ENCODE measurements around the gene BCKDHA.
A peak's percentile ranks its signal among the peaks of the same experiment; 100 is the strongest.
"Not testable (repeated sequence)": the region's sequence is repeated elsewhere in the genome, so short reads cannot be mapped to it uniquely, and the experiment has no call there.

BCKDHA gene

DNA sequence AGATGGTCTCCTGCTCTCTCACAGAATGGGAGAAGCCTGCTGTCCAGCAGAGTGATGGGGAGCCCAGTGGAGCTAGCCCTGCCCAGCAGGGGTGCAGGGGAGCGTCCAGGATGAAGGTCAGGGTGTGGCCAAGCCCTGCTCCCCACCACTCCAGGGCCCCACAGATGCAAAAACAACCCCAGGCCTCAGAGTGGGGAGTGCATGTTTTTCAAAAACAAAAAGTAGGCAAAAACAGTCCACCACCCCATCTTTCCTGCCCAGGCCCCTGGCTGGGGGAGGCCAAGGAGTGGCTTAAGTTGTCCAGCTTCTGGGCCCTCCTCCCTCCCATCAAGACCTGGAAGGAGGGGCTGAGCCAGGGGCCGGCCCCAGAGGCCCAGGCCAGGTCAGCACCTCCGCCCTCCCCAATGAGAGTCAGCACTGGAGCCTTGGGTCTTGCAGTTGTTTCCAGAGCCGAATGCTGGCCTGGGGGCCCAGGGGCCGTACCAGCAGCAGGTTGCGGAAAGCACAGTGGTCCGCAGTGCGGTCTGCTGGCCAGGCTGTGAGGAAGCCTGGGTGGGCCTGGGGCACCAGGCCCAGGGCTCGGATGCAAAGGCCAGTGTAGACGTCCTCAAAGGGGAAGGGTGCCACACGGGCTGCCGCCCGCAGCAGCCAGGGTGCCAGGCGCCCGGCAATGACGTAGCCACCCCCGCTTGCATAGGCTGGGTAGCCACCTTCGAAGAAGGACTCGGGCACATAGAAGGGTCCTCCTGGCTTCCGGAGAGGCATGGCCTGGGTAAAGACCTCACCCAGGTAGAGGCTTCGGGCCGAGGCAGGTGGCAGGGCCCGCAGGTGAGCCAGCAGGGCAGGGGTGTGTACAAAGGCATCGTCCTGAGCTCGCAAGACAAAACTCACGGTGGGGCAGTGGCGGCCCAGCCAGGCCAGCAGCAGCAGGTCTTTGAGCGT, 27.8 kb downstream of the BCKDHA start:
- DNase-seq (ENCODE audit: low read depth in 2 of 2): no peak

DNA sequence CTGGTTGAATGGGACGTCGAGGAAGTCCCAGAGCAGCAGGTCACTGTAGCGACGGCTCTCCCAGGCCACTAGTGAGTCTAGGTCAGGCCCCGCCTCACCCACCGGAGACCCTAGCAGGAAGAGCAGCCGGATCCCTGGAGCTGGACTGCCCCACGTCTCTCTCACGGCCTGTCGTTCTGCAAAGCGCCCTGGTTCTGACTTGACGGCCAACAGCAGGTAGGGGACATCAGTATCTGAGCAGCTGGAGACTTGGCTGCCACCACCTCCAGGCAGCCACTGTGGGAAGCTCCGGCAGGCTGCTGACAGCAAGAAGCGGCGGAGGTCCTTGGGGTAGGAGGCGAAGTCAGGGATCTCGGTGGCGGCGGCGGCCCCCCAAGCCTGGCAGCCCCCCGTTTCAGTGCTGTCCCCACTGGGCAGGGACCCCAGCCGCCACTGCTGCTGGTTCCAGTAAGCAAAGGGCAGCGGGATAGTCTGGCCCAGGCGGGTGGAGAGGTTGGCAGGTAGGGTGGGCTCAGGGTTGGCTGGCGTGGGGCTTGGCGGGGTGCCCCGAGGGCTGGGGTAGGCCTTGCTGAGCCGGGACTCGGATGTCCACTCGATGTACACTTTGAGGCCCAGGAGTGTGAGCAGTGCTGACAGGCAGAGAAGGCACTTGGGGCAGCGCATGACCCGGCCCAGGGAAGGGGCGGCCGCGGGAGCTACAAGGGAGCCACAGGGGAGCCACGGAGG, 28.7 kb downstream of the BCKDHA start:
- no peak for DNase-seq (ENCODE audit: low read depth in 2 of 2)

DNA sequence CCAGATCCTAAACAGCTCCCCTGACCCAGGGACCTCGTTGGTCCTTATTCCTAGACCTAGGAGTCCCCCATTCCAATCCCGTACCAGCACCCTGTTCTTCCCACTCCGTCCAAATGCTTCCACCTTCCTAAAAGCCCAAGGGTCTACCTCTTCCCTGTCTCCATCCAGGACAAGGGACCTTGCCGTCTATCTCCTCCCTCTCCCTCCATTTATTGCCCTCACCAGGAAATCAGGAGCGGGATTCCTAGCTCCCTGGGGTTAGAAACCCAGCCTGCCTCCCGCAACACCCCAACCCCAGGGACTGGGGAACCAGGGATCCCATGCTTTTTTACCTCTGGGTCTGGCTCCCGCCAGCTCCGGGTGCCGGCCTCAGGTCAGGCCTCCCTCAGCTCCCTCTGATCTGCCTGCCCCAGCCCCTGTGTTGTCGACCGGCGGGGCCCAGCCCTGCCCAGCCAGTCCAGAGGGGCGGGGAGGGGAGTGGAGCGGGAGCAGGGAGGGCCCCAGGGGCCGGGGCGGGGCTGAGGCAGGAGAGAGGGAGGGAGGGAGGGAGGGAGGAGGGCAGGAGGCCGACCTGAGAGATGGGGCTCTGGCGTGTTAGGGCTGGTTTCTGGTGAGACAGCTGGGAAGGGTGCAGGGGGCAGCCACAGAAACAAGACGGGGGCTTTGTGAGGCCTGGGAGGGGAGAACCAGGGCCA, 29.5 kb downstream of the BCKDHA start, which contains the start of gene B3GNT8:
TSS of gene B3GNT8 (minus strand) at position 423 of the 695 bp plus-strand sequence. CDS start 596 bp downstream, outside the sequence.
- peak in 1 of 2 donors; percentile 31 for DNase-seq (ENCODE audit: low read depth in 2 of 2)

DNA sequence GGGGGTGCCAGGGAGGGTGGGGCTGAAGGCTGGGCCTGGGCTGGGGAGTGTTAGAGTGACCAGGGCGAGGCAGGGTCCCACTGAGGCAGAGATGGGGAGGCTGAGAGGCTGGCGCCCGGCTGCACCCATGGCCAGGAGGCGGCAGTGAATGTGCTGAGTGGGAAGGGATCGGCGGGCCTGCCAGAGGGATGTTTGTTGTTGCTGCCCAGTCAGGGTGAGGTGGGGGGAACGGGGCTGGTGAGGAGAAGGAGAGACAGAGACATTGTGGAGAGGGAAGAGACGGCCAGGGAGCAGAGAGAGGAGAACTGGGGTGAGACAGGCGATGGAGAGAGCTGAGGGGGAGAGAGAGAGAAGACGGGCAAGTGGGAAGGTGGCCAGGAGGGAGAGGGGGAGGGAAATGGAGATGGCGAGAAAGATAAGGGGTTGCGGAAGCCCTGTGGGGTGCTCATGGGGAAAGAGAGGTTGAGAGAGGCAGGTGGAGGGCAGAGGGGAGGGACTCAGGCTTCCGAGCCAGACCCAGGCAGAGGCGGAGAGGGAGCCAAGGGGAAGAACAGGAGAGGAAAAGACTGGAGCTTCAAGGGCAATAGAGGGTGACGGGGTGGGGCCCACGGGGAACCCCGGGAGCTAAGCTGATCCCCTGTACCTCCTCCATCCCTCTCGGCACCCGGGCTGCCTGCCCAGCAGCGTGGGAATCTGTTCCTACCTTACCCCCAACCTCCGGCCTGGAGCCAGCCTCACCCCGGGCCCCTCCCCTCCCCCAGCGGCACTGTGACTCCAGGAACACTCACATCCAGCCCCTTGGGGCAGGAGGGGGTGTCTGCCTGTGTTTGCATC, 30.2 kb downstream of the BCKDHA start:
- peak in 1 of 2 donors; percentile 20 for DNase-seq (ENCODE audit: low read depth in 2 of 2)

DNA sequence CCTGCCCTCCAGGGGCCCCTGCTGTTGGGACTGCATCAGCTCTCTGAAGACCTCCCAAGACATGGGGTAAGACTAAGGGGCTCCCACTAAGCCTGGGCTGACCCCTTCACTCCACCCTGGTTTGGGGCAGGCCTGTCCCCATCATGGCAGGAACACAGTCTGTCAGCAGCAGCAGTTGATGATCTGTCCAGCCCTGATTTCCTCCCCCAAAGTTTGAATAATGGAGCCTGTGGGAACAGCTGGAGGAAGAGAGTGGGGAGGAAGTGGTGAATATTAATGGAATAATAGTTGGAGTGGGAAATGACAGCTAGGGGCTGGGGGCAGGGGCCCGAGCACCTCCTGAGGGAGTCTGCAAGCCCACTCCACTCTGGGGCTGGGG, 30.9 kb downstream of the BCKDHA start:
- DNase-seq (ENCODE audit: low read depth in 2 of 2): no peak

DNA sequence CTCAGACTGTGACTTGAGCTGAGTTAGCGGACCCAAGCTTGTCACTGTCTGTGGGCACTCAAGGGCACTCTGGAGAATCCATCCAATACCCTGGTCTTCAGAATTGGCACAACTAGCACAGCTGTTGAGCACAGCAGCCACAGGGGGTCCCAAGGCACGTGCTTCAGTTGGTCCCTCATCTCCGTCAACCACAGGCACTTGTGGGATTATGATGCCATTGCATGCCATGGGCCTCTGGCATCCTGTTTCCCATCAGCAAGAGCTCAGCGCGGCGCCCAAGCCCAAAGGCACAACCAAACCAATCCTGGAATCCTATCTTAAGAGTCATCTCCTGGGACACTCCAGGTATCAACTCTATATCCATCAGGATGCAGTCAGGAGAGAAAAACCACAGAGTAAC, 33.3 kb downstream of the BCKDHA start:
- no peak for DNase-seq (ENCODE audit: low read depth in 2 of 2)

DNA sequence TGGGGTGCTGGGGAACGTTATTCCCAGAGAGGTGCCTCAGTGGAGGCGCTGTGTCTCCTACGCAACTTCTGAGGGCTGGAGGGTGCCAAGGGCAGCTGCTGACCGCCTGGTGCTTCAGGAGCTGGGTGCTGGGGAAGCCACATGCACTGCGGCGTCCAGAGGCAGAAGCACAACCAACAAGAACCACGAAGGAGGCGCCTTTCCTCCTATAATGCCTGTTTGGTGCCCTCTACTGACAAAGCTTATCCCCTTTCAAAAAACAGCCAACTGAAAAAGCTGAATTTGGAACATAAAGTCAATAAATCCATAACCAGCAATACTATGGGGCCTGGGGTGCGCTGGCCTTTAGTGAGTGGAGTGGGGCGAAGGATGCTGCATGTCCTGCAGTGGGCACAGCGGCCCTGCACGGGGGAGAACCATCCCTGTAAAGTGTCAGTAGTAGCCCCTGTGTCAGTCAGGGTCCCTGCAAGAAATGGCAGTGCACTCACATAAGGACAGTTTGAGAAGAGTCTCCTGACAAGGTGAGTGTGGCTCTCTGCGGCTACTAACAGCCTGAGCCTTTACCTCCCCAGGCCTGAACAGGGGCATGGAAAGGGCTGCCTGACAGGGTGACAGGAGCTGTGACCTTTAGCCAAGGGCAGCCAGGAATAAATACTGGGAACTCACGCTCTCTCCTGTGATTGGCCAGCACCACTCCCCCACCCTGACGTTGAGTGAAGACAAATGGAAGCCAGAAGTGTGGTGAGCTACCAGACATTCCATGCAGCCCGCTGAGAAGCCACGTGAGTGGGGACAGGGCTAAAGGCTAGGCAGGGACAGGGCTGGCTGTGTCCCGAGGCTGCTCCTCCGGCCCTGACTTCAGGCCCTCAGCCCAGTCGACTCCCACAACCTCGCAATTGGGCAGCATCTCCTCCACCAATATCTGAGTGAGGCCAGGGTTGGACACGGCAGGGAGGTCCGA, 34.1 kb downstream of the BCKDHA start:
- no peak for DNase-seq (ENCODE audit: low read depth in 2 of 2)

DNA sequence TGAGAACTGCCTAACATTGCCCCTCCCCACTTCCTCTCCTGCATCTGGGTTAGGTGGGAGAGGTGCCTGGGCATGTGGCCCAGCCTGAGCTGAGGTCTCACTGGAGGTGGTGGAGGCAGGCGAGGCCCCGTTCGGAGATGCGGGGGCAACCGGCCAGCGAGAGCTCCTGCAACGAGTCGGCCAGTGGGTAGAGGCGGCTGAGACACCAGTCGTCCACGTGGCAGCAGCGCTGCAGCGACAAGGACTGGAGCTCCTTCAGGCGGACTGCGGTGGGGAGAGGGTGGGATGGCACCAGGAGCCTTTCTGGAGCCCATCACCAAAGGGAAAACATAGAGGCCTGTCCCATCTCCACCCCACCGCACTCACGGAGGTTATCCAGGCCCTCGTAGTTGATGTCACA, 35.6 kb downstream of the BCKDHA start:
- DNase-seq (ENCODE audit: low read depth in 2 of 2): no peak

DNA sequence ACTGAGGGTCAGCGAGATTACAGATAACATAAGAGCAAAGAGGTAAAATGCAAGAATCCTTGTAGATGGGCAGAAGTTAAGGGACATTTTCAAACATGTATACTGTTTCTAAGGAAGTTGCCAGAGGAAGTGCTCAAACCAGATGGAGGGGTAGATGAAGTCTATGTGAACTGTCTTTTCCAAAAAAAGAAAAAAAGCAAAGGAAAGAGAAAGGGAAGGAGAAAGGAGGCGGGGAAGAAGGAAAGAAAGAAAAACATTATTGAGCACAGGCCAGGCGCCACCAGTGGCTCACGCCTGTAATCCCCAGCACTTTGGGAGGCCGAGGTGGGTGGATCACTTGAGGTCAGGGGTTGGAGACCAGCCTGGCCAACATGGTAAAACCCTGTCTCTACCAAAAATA, 36.8 kb downstream of the BCKDHA start:
- DNase-seq (ENCODE audit: low read depth in 2 of 2): no peak

DNA sequence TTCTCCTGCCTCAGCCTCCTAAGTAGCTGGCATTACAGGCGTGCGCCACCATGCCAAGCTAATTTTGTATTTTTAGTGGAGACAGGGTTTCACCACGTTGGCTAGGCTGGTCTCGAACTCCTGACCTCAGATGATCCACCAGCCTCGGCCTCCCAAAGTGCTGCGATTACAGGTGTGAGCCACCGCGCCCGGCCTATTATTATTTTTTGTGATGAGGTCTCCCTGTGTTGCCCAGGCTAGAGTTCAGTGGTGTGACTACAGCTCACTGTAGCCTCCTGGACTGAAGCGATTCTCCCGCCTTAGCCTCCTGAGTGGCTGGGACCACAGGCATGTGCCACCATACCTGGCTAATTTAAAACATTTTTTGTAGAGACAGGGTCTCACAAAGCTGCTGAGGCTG, 37.8 kb downstream of the BCKDHA start:
- DNase-seq (ENCODE audit: low read depth in 2 of 2): not testable (repeated sequence)

DNA sequence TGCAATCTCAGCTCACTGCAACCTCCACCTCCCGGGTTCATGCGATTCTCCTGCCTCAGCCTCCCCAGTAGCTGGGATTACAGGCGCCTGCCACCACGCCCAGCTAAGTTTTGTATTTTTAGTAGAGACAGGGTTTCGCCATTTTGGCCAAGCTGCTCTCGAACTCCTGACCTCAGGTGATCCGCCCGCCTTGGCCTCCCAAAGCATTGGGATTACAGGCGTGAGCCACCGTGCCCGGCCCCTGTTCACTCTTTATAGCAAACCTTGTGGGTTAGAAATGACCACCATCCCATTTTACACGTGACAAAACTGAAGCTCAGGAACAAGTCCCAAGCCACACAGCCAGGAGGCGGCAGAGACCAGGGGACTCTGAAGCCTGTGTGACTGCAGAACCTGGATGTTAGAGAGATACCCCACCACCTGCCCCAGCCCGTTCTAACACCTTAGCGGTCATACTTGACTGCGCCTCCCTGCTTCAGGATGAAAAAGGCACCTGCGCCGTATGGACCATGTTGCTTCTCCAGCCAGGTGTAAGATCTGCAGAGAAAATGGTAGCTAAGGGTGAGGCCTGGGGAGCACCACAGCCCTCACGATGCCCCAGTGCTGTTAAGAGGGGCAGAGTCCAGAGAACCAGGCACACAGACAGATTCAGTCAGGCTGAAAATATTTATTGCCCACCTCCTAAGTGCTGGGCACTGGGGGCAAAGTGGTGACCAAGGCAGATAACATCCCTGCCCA, 38.5 kb downstream of the BCKDHA start:
- DNase-seq (ENCODE audit: low read depth in 2 of 2): no peak

DNA sequence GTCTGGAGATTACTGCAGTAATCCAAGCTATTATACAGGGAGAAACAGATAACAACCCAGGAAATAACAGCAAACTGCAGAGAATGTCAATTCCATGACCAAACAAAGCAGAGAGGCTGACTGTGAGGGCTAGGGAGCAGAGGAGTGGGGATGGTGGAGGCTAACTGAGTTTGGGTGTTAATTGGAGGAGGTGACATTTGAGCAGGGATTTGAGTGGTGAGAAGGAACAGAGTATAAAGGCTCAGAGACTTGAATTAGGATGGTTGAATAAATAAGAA, 39.0 kb downstream of the BCKDHA start:
- no peak for DNase-seq (ENCODE audit: low read depth in 2 of 2)

DNA sequence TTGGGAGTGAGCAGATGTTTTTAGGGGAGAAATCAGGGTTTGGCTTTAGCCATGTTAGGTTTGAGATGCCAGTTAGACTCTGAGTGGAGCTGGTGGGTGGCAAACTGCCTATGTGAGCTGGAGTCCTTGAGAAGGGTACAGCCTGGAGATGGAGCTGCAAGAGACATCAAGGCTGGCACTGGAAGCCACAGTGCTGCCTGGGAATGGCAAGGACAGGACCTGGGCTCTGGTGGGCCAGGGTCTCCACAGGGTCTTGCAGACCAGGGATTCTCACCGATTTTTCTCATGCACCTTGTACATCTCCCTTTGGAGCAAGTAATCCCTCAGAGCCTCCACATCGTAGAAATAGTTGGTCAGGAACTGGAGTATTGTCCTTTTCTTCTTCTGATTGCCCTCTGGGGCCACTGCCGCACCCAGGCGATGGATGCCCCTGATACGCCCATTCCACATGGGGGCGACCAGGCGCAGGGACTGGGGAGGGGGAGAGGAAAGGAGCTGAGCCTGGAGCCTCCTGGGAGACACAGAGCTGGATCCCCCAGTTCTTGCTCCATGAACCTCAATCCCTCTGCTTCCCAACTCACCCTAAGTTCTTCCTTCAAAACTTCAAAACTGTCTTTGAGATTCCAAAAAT, 40.4 kb downstream of the BCKDHA start:
- DNase-seq (ENCODE audit: low read depth in 2 of 2): no peak

DNA sequence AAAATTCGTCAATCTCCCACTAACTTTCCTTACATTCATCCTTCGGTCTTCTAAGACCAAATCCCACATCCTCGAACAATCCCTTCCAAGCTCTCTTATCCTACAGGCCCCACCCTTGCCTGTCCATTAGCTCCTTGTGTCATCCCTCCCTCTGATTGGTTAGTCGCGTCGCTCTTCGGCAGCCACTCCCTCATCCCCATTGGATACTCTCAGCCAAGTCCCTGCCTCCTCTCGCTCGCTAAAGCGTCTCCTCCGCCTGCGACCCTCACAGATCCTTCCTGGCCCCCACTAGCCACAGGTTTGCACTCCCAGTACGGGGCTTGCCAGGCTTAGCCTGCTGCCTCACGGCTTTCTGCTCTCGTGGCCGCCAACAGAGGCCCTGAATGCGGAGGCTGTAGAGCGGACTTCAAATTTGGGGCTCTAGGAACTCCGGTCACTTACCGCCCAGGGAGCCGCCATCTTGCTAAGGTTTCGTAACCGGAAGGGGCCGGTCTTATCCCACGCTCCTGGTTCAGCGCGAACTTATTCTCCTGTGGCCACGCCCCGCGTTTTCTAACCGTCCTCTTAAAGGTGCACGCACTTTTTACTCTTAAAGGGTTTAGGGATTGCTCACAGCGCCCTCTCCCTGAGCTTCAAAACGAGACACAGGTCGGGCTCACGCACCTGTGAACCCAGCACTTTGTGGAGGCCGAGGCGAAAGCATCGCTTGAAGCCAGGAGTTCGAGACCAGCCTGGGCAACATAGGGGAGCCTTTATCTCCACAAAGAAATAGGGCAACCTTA, 42.0 kb downstream of the BCKDHA start, which contains the start of gene DMAC2:
TSS of gene DMAC2 (minus strand) at position 472 of the 782 bp plus-strand sequence. CDS start at position 459, 13 bp downstream.
- DNase-seq (ENCODE audit: low read depth in 2 of 2): peak; percentile 92 to 97

DNA sequence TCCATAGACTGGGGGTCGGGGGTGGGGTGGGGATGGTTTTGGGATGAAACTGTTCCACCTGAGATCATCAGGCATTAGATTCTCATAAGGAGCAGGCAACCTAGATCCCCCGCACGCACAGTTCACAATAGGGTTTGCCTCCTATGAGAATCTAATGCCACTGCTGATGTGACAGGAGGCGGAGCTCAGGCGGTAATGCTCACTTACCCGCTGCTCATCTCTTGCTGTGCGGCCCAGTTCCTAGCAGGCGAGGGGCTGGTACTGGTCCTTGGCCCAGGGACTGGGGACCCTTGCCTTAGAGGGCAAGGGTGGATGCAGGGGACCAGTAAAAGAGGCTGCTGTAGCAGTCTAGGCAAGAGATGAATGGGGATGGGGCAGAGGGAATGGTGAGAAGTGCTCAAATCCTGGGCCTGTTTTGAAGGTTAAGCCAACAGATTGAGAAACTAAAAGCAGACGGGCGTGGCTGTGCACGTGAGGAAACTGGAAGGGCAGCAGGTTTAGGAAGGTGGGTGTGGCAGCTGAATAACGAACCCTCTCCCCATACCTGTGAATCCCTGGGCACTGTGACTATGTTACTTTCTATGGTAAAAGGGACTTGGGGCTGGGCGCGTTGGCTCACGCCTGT, 43.8 kb downstream of the BCKDHA start:
- no peak for DNase-seq (ENCODE audit: low read depth in 2 of 2)

DNA sequence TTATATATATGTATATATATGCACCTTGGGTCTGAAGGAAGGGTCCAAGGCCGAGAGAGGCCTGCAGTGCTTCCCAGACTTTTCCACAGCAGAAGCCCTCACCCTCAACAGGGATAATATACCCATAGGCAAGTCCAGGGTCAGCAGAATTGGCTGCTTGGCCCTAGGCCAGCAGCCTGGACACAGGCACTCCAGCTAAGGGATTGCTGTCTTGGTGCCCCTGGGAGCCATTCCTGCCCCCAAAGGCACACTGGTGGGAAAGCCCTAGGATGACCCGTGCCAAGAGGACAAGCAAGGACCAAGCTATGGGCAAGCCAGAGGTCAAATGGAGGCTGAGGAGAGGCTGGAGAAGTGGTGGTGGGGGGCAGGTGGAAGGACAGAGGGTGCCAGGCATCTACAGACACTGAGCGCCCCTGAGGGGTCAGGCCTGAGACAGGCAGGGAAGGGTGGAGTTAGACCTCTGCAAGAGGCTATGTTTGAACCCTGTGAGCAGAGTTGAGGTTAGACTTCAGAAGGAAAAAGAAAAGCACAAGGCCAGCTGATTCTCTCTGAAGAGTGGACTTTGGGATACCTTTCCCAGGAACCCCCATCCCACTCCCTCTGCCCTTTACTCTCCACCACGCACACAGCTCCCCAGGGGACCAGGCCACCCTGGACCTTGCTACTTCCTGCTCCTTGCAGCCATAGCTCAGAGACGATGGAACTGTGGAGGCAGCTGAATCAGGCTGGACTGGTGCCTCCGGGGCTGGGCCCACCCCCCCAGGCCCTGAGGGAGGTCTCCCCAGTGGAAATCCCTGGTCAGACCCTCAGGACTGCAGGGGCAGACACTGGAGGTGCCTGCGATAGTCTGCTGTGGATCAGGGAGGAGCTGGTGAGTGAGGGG, 45.1 kb downstream of the BCKDHA start, which contains the start of gene ERICH4:
TSS of gene ERICH4 (plus strand) at position 684 of the 883 bp plus-strand sequence. CDS start at position 698, 14 bp downstream.
- DNase-seq (ENCODE audit: low read depth in 2 of 2): no peak

Measured in stimulated activated CD8-positive, alpha-beta memory T cell treated with anti-CD3 and anti-CD28 coated beads, Interleukin-7, amount 100 ng/mL, for 4 hours (primary cell).